Activated T-cell treated with anti-CD3 and anti-CD28 coated beads, Interleukin-2, amount 50 U/mL, for 24 hours (primary cell): ENCODE data around the gene YPEL2.
"Not testable (repeated sequence)": the region's sequence is repeated elsewhere in the genome, so short reads cannot be mapped to it uniquely, and the experiment has no call there.

Experiments used
- DNase-seq: peaks from one replicate; pipeline ENCODE4 v3.0.0-alpha.2; 2020
- H3K27ac Mint-ChIP-seq: 2 replicates; pipeline ENCODE4 v1.8.0; 2020; ENCODE audit warnings: mild to moderate bottlenecking, mixed read lengths
- H3K27me3 Mint-ChIP-seq: 2 replicates; pipeline ENCODE4 v1.8.0; 2020; ENCODE audit warnings: mixed read lengths
- H3K36me3 Mint-ChIP-seq: 2 replicates; pipeline ENCODE4 v1.8.0; 2020; ENCODE audit warnings: low read depth, mixed read lengths
- H3K4me1 Mint-ChIP-seq: 2 replicates; pipeline ENCODE4 v1.8.0; 2020; ENCODE audit warnings: low read depth, mixed read lengths
- H3K4me3 Mint-ChIP-seq: 2 replicates; pipeline ENCODE4 v1.8.0; 2020; ENCODE audit warnings: mild to moderate bottlenecking, moderate library complexity, mixed read lengths
- H3K9me3 Mint-ChIP-seq: 2 replicates; pipeline ENCODE4 v1.8.0; 2020; ENCODE audit warnings: mixed read lengths

The YPEL2 gene

GRCh38 chr17:59331129-59331928 is at the start of gene YPEL2:
YPEL2 (plus strand) TSS chr17:59331655; CDS start chr17:59353410, 21,755 bp downstream.
- Mint-ChIP-seq H3K4me3 (peak within 1 kb of the TSS; percentile 85), H3K9me3 (no peaks in the 10 kb centered on the region), H3K36me3 (peaks cover 3% of the 10 kb centered on the region), H3K27me3 (no peaks in the 10 kb centered on the region), H3K27ac (peak within 1 kb of the TSS; percentile 81), H3K4me1 (peaks cover 78% of the 10 kb centered on the region)
- DNase-seq, result peak; percentile 91

GRCh38 chr17:59284317-59284716 is 47.1 kb upstream of the YPEL2 start:
- H3K4me3 Mint-ChIP-seq, result no peak overlapping the region
- H3K4me1 Mint-ChIP-seq, result peaks cover 4% of the 10 kb centered on the region
- no peak for DNase-seq
- no peak overlapping the region for H3K27ac Mint-ChIP-seq
- H3K36me3 Mint-ChIP-seq, result no peaks in the 10 kb centered on the region
- H3K9me3 Mint-ChIP-seq, result no peaks in the 10 kb centered on the region
- no peaks in the 10 kb centered on the region for H3K27me3 Mint-ChIP-seq

- no peak overlapping the region for H3K4me3 Mint-ChIP-seq
- no peak overlapping the region for H3K27ac Mint-ChIP-seq
- no peak for DNase-seq
- no peaks in the 10 kb centered on the region for H3K9me3 Mint-ChIP-seq
- no peaks in the 10 kb centered on the region for H3K36me3 Mint-ChIP-seq
- H3K27me3 Mint-ChIP-seq, result no peaks in the 10 kb centered on the region
- peaks cover 4% of the 10 kb centered on the region for H3K4me1 Mint-ChIP-seq
Measured at GRCh38 chr17:59287452-59287851, 44.0 kb upstream of the YPEL2 start.

- no peak overlapping the region for H3K4me3 Mint-ChIP-seq
- DNase-seq, result no peak
- peaks cover 4% of the 10 kb centered on the region for H3K4me1 Mint-ChIP-seq
- no peaks in the 10 kb centered on the region for H3K9me3 Mint-ChIP-seq
- no peaks in the 10 kb centered on the region for H3K27me3 Mint-ChIP-seq
- no peak overlapping the region for H3K27ac Mint-ChIP-seq
- no peaks in the 10 kb centered on the region for H3K36me3 Mint-ChIP-seq
Measured at GRCh38 chr17:59287891-59288290, 43.6 kb upstream of the YPEL2 start.

GRCh38 chr17:59289981-59290301 is 41.5 kb upstream of the YPEL2 start:
- Mint-ChIP-seq H3K4me3 (no peak overlapping the region), H3K27me3 (no peaks in the 10 kb centered on the region), H3K9me3 (no peaks in the 10 kb centered on the region), H3K4me1 (peaks cover 4% of the 10 kb centered on the region), H3K27ac (no peak overlapping the region), H3K36me3 (no peaks in the 10 kb centered on the region)
- DNase-seq, result no peak

- not testable (repeated sequence) for DNase-seq, H3K27me3 Mint-ChIP-seq, H3K9me3 Mint-ChIP-seq, H3K27ac Mint-ChIP-seq, H3K4me1 Mint-ChIP-seq, H3K4me3 Mint-ChIP-seq, H3K36me3 Mint-ChIP-seq
Measured at GRCh38 chr17:59290302-59290998, 41.0 kb upstream of the YPEL2 start.

- H3K9me3 Mint-ChIP-seq, result no peaks in the 10 kb centered on the region
- no peak for DNase-seq
- H3K36me3 Mint-ChIP-seq, result no peaks in the 10 kb centered on the region
- no peak overlapping the region for H3K27ac Mint-ChIP-seq
- no peak overlapping the region for H3K4me3 Mint-ChIP-seq
- peaks cover 4% of the 10 kb centered on the region for H3K4me1 Mint-ChIP-seq
- H3K27me3 Mint-ChIP-seq, result no peaks in the 10 kb centered on the region
Measured at GRCh38 chr17:59292174-59292523, 39.3 kb upstream of the YPEL2 start.

- DNase-seq, result no peak
- H3K27me3 Mint-ChIP-seq, result no peaks in the 10 kb centered on the region
- no peak overlapping the region for H3K4me3 Mint-ChIP-seq
- H3K9me3 Mint-ChIP-seq, result no peaks in the 10 kb centered on the region
- no peaks in the 10 kb centered on the region for H3K36me3 Mint-ChIP-seq
- H3K27ac Mint-ChIP-seq, result no peak overlapping the region
- no peaks in the 10 kb centered on the region for H3K4me1 Mint-ChIP-seq
Measured at GRCh38 chr17:59296190-59296589, 35.3 kb upstream of the YPEL2 start.

GRCh38 chr17:59298521-59298920 is 32.9 kb upstream of the YPEL2 start:
- Mint-ChIP-seq H3K27ac (no peak overlapping the region), H3K4me1 (no peaks in the 10 kb centered on the region), H3K27me3 (no peaks in the 10 kb centered on the region), H3K9me3 (no peaks in the 10 kb centered on the region), H3K4me3 (no peak overlapping the region), H3K36me3 (no peaks in the 10 kb centered on the region)
- no peak for DNase-seq

GRCh38 chr17:59299400-59300092 is 31.9 kb upstream of the YPEL2 start:
- Mint-ChIP-seq H3K27ac (no peak overlapping the region), H3K4me3 (no peak overlapping the region), H3K9me3 (no peaks in the 10 kb centered on the region), H3K4me1 (no peaks in the 10 kb centered on the region), H3K27me3 (no peaks in the 10 kb centered on the region), H3K36me3 (no peaks in the 10 kb centered on the region)
- DNase-seq, result no peak

GRCh38 chr17:59300941-59301340 is 30.5 kb upstream of the YPEL2 start:
- no peaks in the 10 kb centered on the region for H3K9me3 Mint-ChIP-seq
- H3K4me3 Mint-ChIP-seq, result no peak overlapping the region
- H3K27ac Mint-ChIP-seq, result no peak overlapping the region
- no peaks in the 10 kb centered on the region for H3K36me3 Mint-ChIP-seq
- no peaks in the 10 kb centered on the region for H3K4me1 Mint-ChIP-seq
- DNase-seq, result no peak
- H3K27me3 Mint-ChIP-seq, result no peaks in the 10 kb centered on the region

GRCh38 chr17:59304811-59305210 is 26.6 kb upstream of the YPEL2 start:
- H3K27ac Mint-ChIP-seq, result no peak overlapping the region
- H3K4me3 Mint-ChIP-seq, result no peak overlapping the region
- no peak for DNase-seq
- H3K4me1 Mint-ChIP-seq, result no peaks in the 10 kb centered on the region
- H3K36me3 Mint-ChIP-seq, result no peaks in the 10 kb centered on the region
- no peaks in the 10 kb centered on the region for H3K9me3 Mint-ChIP-seq
- H3K27me3 Mint-ChIP-seq, result no peaks in the 10 kb centered on the region

GRCh38 chr17:59310263-59310920 is 21.1 kb upstream of the YPEL2 start:
- H3K27me3 Mint-ChIP-seq, result no peaks in the 10 kb centered on the region

GRCh38 chr17:59311051-59311468 is 20.4 kb upstream of the YPEL2 start:
- H3K27ac Mint-ChIP-seq, result no peak overlapping the region
- peak; percentile 42 for DNase-seq

More at GRCh38 chr17:59310263-59310920, 21.1 kb upstream of the YPEL2 start:
- Mint-ChIP-seq H3K9me3 (no peaks in the 10 kb centered on the region), H3K4me1 (peaks cover 5% of the 10 kb centered on the region), H3K4me3 (no peak overlapping the region), H3K36me3 (no peaks in the 10 kb centered on the region), H3K27ac (no peak overlapping the region)
- no peak for DNase-seq

More at GRCh38 chr17:59311051-59311468, 20.4 kb upstream of the YPEL2 start:
- H3K9me3 Mint-ChIP-seq, result no peaks in the 10 kb centered on the region
- no peak overlapping the region for H3K4me3 Mint-ChIP-seq
- H3K36me3 Mint-ChIP-seq, result no peaks in the 10 kb centered on the region
- H3K4me1 Mint-ChIP-seq, result peaks cover 5% of the 10 kb centered on the region
- H3K27me3 Mint-ChIP-seq, result no peaks in the 10 kb centered on the region
